GM19452 (cell line): ENCODE results near the gene CCL22.
"Not testable (repeated sequence)": the region's sequence is repeated elsewhere in the genome, so short reads cannot be mapped to it uniquely, and the experiment has no call there.

Experiments used
- ATAC-seq: cut with Tn5 transposase; IDR thresholded peaks from one replicate; pipeline ENCODE4 v1.9.1; 2021; ENCODE audit not compliant: unreplicated experiment

CCL22 gene

DNA sequence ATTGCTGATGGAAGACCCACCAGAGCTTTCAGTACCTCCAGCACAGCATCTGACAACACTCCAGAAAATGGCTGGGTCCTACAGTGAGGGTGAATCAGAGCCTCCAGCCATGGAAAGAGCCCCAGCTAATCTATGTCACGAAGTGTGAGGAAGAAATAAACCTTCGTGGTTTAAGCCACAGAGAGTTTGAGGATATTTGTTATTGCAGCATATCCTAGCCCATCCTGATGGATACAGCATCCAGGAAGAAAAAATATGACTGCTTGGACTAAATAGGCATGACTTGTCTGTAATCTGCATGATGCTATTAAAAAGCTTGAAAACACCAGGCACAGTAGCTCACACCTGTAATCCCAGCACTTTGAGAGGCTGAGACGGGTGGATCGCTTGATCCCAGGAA is 32.7 kb downstream of the CCL22 start:
- no peak for ATAC-seq

DNA sequence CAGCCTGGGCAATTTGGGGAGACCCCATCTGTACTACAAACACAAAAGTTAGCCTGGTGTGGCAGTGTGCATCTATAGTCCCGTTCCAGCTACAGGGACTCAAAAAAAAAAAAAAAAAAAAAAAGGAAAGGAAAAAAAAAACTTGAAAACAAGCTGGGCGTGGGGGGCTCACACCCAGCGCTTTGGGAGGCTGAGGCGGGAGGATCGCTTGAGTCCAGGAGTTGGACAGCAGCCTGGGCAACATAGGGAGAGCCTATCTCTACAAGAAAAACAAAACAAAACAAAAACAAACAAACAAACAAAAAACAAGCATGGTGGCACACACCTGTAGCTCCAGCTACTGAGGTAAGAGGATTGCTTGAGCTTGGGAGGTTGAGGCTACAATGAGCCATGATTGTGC is 33.1 kb downstream of the CCL22 start:
- ATAC-seq = no peak

DNA sequence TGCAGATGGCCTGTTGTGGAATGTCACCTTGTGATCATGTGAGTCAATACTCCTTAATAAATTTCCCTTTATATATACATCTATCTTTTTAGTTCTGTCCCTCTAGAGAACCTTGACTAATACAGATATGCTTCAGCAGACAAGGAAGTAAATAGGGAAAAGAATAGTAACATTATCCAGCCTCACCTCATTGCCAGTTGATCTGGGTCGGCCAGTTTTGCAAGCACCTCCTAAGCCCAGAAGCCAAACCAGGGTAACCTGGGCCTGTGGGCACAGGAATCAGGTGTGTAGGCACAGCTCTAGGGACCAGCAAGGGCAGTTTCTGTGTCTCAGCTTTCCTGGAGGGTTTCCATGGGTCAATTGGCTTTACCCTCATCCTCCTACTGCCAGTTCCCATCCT is 34.1 kb downstream of the CCL22 start:
- ATAC-seq = no peak

DNA sequence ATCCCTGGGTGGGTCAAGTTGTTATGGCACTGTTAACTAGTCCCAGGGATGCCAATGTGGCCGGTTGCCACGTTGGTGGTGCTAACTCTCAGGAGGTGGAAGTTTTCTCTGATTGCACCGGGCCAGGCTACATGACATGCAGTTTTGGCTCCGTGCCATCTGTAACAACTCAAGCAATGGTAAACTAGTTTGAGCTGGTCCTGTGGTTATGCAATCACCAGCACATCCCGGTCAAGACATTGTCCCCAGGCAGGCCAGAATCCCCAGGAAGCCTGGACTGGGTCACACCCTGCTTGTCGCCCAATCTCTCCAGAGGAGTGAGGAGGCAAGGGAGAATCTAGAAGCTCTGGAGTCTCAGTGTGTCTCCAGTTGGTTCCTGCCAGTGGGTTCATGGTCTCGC is 35.9 kb downstream of the CCL22 start:
- ATAC-seq = no peak

GRCh38 chr16:57395026-57395425 is 36.4 kb downstream of the CCL22 start:
- no peak for ATAC-seq

GRCh38 chr16:57396786-57397185 is 38.2 kb downstream of the CCL22 start:
- ATAC-seq = no peak

DNA sequence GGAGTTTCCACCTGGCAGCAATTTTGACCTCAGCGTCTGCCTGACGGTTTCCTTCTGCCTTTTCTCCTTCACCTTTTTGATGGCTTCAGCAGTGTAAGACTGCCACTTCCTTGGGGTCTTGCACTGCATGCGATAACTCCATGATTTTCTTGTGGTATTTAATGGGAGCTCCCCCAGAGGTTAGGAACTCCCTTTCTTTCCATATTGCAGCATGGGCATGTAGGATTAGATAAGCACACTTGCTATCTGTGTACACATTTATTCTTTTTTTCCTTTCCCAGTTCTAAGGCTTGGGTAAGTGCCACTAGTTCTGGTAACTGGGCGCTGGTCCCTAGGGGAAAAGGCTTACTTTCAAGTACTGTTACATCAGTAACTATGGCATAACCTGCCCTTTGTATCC is 38.9 kb downstream of the CCL22 start:
- ATAC-seq = not testable (repeated sequence)

- no peak for ATAC-seq
Measured at GRCh38 chr16:57401943-57402640, 43.5 kb downstream of the CCL22 start.

GRCh38 chr16:57403965-57404817 is 45.6 kb downstream of the CCL22 start, which contains the start of gene CCL17:
Gene CCL17 (plus strand): TSS chr16:57404767. CDS start chr16:57413933, 9,166 bp downstream.
- ATAC-seq = no peak

GRCh38 chr16:57405097-57405496 is 46.5 kb downstream of the CCL22 start:
- ATAC-seq = no peak

DNA sequence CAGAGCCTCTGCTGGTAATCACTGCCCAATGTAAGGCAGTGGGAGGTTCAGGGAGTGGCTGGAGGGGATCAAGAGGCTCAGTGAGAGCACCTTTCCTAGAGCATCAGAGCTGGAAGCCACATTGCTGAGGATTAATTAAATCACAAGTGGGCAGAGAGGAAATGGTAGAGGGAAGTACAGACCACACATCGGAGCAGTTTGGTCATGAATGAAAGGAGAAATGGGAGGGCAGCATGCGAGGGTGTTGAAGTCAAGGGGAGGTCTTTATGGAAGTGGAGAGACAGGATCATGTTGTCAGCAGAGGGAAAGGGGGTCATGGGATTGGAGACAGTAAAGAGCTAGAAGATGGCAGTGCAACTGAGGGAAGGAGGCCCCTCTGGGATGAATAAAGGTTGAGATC is 48.3 kb downstream of the CCL22 start:
- ATAC-seq = no peak

GRCh38 chr16:57407521-57408353 is 49.2 kb downstream of the CCL22 start:
- no peak for ATAC-seq

- no peak for ATAC-seq
Measured at GRCh38 chr16:57409065-57409464, 50.5 kb downstream of the CCL22 start.

DNA sequence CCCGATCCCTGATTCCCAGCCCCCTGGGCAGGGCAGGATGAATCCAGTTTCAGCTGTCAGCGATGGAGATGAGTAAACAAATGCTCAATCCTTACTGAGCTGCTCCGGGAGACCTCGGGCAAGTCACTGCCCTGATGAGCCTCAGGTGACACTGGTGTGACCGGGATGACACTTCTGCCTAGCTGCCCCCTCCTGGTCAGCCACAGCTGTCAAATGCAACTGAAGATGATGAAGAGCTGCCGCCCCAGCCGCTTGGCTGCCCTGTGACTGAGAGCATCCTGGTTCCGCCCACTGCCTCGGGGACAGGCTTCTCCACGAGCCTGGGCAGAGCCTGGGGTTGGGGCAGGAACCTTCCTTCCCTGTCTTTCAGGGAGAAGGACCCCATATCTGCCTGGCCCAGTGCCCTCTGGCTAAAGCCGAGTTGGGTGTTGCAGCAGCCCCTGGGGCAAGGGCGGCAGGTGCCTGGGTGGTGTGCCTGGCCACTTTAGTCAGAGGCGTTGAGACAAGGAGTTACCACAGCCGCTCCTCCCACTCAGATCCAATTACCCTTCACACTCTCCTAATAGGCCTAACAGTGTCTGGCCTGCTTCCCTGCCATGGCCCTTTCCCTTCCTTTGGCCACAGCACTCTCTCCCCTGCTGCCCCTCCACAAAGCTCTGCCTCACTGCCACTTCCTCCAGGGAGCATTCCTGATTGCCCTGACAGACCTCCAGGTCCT is 51.4 kb downstream of the CCL22 start:
- no peak for ATAC-seq

- no peak for ATAC-seq
Measured at GRCh38 chr16:57411362-57411976, 52.9 kb downstream of the CCL22 start.

GRCh38 chr16:57412584-57412983 is 54.0 kb downstream of the CCL22 start:
- no peak for ATAC-seq

DNA sequence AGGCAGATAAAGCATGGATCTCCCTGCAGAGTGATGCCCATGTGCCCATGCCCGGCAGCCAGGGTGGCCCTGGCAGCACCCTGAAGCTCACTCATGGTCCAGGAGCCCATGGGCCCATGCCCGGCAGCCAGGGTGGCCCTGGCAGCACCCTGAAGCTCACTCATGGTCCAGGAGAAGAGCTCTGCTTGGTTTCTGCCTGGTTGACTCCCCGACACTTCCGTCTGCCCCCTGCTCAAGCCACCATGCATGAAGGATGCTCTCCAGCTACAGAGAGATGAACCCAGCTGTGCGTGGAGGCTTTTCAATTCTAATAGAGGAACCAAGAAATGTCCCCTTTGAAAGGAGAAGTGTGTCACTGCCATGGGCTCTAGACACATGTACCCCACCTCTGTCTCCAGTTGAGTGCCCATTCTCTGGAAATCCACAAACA is 54.7 kb downstream of the CCL22 start:
- ATAC-seq = peak; percentile 68

- ATAC-seq = no peak
Measured at GRCh38 chr16:57413733-57414132, 55.1 kb downstream of the CCL22 start.
